GM12872 (cell line): ENCODE results near the gene ZNRD2.

Experiments
- CTCF ChIP-seq: IDR thresholded peaks from 3 replicates; pipeline ENCODE4 v1.5.1; 2011; ENCODE audit warnings: low read depth, mild to moderate bottlenecking, low read length, moderate library complexity; ENCODE audit not compliant: insufficient read depth

ZNRD2 gene

DNA sequence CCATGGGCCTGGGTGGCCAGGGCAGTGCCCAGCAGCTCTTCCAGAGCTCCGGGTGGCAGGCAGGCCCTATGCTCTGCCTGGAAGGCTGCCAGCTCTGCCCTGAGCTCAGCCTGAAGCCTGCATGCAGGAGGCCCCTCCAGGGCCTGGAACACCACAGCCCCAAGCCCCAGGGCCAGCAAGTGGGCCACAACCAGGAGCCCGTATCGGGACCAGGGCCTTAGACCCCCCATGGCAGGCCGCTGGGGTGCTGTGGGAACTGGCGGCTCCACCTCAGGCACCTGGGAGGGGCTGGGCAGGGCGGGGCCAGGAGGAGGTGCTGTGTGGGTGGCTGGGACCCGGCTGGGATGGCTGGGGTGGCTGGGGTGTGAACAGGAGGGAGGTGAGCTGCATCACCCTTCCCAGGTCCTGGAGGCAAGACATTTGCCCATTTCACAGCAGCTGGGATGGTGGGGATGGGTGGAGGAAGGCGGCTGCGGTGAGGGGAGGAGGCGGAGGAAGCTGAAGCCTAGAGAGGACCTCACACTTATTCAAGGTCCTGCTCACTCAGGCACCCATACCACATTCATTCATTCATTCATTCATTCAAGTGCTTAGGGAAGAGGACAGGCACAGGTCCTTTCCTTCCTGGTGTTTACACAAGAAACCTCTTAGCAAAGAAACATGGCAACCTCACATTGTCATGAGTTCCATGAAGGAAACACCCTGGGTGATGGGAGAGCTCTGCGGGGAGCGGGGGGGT, 25.4 kb downstream of the ZNRD2 start, which contains the start of gene KCNK7:
Gene KCNK7 (minus strand): TSS at position 258 of the 739 bp plus-strand sequence. CDS start 28 bp downstream, at position 230.
- TF ChIP-seq CTCF, result no peak

DNA sequence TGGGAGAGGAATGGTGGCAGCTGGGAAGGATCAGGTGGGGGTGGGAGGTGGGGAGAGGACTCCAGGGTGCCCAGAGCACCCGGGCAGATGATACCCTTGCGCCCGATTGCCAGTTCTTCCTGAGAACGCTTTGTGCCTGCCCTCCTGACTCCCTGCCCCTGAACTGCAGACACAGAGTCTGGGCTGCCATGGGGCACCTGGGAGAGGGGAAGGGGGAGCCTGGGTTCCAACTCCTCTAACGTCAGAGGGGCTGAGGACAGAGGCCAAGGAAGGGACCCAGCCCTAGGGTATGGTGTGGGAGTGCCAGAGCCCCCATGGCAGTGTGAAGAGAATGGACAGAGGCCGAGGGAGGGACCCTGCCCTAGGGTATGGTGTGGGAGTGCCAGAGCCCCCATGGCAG, 26.2 kb downstream of the ZNRD2 start:
- no peak for TF ChIP-seq CTCF

- TF ChIP-seq CTCF, result no peak
Measured at GRCh38 chr11:65598258-65598699, 28.0 kb downstream of the ZNRD2 start.

- TF ChIP-seq CTCF, result no peak
Measured at GRCh38 chr11:65599216-65599954, 29.1 kb downstream of the ZNRD2 start.

DNA sequence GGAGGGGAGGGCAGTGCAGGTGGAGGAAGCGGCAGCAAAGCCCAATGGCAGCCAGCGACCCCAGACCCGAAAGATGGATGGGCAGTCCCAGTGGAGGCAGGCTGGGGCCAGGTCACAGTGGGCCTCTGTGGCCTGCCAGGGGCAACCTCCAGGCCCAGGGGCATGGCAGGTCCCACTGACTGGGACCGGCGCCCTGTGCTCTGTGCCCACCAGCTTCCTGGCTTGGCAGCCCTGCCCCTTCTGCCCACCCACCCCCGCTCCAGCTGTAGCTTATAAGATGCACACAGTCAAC, 29.6 kb downstream of the ZNRD2 start:
- no peak for TF ChIP-seq CTCF

DNA sequence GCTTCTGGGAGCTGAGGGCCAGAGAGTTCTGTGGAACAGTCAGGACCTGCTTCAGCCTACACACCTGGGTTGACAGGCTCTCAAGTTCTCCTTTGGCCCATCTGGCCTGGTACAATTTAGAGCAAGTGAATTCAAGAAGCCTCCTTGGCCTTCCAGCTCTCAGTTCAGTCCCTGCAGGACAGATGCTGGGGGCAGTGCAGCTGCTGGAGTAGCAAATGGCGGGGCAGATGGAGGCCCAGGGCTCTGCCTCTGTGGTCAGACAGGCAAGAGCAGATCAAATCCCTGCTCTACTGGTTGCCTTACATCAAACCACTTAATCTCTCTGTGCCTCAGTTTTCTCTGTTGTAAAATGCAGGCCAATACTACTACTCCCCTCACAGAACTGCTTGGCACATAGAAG, 34.0 kb downstream of the ZNRD2 start:
- no peak for TF ChIP-seq CTCF

GRCh38 chr11:65606876-65607613, 36.8 kb downstream of the ZNRD2 start:
- no peak for TF ChIP-seq CTCF
